Subcutaneous adipose tissue (tissue), 4 donors: ENCODE data around the gene FOXL3. TPM values are rescaled to one million over a fixed set of nuclear protein-coding genes. Genes with fewer than 3 reads are reported as not detected.

ENCODE experiments used
- total RNA-seq, 4 donors: library from RNA; depleted of rRNA; stranded (reverse); fragments of >200 nt; gene quantifications; one replicate each; pipeline ENCODE4 v1.1.0, GENCODE V29; 2016
- TF ChIP-seq, protein P1 (sequence below): fragments of 450-650 bp; IDR thresholded peaks from one replicate; pipeline ENCODE4 v1.5.1; 2016; ENCODE audit warnings: low read depth, mild to moderate bottlenecking, control low read depth, antibody characterized with exemption, moderate library complexity

The FOXL3 gene
- total RNA-seq, 4 donors from 2014 or later = not detected

GRCh38 chr7:257647-257992 is 32.4 kb upstream of the FOXL3 start:
- TF ChIP-seq, protein P1, sequence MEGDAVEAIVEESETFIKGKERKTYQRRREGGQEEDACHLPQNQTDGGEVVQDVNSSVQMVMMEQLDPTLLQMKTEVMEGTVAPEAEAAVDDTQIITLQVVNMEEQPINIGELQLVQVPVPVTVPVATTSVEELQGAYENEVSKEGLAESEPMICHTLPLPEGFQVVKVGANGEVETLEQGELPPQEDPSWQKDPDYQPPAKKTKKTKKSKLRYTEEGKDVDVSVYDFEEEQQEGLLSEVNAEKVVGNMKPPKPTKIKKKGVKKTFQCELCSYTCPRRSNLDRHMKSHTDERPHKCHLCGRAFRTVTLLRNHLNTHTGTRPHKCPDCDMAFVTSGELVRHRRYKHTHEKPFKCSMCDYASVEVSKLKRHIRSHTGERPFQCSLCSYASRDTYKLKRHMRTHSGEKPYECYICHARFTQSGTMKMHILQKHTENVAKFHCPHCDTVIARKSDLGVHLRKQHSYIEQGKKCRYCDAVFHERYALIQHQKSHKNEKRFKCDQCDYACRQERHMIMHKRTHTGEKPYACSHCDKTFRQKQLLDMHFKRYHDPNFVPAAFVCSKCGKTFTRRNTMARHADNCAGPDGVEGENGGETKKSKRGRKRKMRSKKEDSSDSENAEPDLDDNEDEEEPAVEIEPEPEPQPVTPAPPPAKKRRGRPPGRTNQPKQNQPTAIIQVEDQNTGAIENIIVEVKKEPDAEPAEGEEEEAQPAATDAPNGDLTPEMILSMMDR = no peak

GRCh38 chr7:258476-259190 is 31.3 kb upstream of the FOXL3 start:
- TF ChIP-seq, protein P1 = no peak

GRCh38 chr7:259191-259505 is 30.8 kb upstream of the FOXL3 start:
- TF ChIP-seq, protein P1 = no peak

GRCh38 chr7:259751-260405 is 30.1 kb upstream of the FOXL3 start:
- TF ChIP-seq, protein P1 = no peak

DNA sequence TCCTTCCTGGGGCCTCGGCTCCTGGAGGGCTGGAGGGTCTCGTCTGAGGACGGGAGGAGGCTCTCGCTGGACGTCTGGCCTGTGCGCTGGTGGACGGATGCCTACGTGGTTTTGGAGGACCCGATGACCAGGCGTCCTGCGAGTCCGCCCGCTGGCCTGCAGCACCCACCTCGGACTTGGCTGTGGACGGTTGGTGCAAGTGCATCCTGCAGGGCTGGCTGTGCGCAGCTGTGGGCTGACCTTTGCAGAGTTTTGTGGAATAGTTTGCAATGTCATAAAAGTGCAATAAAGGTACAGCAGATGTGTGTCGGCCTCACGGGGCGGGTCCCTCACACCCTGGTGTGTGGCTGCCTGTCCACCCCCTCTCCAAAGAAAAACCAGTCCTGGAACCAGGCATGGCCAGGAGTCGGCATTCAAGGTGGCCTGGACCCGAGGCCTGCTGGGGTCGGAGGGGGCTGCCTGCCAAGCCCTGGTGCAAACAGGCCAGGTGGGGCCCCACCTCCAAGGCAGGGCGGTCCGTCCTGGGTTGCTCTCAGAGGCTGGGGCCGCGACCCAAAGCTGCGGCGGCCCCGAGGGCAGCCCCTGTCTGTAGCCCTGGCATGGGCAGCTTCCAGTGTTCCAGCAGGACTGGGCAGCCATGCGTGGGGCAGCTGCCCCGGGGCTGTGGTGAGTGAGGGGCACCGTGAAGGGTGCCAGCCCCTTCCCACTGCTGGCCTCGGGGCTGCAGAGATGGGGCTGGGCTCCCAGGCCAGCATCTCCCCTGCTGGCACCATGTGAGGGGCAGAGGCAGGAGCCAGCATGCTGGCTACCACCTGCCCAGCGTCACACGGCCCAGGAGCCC is 29.3 kb upstream of the FOXL3 start:
- TF ChIP-seq, protein P1 = no peak

DNA sequence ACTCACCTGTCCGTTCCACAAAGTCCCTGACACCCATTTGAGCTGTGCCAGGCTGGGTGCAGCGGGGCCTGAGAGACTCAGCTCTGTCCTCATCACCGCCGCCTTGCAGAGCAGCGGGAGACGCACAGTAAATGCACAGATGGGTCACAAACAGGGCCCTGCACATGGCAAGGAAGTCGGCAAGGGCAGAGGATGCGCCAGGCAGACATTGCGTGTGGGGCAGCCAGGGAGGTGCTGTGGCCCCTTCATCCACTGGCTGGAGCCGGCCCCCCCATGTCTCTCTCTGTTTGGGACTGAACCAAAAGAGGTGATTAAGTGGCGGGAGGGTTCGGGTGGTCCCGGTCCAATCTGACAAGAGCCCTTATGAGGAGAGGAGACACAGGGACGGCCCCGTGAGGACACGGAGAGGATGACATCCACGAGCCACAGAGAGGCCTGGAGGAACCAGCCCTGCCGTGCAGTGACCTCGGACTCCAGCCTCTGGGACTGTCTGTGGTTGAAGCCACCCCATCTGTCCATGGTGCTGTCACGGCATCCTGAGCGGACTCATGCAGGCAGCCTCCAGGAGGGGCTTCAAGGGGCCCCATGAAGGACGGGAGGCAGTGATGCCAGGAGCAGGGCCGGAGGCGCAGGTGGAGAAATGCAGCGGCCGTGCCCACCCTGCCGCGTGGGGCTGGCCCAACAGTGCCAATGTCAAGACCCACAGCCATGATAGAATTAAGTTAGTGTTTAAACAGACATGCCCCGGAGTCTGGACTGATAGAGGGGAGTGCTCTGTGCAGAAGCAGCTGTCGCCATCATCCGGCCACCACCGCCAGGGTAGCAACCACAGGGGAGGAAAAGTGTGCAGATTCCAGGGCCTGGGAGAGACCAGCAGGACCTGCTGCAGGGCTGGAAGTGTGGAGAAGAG is 28.4 kb upstream of the FOXL3 start:
- TF ChIP-seq, protein P1 = no peak

GRCh38 chr7:262251-262572 is 27.8 kb upstream of the FOXL3 start:
- TF ChIP-seq, protein P1 = no peak
